Right lobe of liver (tissue), 6 donors: Measurements from ENCODE around the gene MAF. TPM values are rescaled to one million over a fixed set of nuclear protein-coding genes. Genes with fewer than 3 reads are reported as not detected.

Source experiments
- ATAC-seq, 4 donors: fragments of 200-7000 bp; cut with Tn5 transposase; one replicate each; pipeline ENCODE4 v1.9.1; 2020; ENCODE audit warnings: mild to moderate bottlenecking in 4 of 4, moderate library complexity in 4 of 4
- DNase-seq, 3 donors: peaks; one replicate each; pipeline ENCODE4 v3.0.0-alpha.2; 2020
- H3K27ac ChIP-seq, 3 donors: fragments of 200-600 bp; one replicate each; pipeline ENCODE4 v1.8.0; 2022
- H3K27me3 ChIP-seq, 2 donors: fragments of 200-600 bp; one replicate each; pipeline ENCODE4 v1.8.0; 2022
- H3K36me3 ChIP-seq, 4 donors: fragments of 200-600 bp; sonication (generic) in 1 of 4; one replicate each; pipeline versions ENCODE4 v1.5.1 to v1.8.0; 2017 to 2022; ENCODE audit warnings: control low read depth in 1 of 4
- H3K4me1 ChIP-seq, 4 donors: fragments of 200-600 bp; sonication (generic) in 1 of 4; one replicate each; pipeline versions ENCODE4 v1.5.1 to v1.8.0; 2017 to 2022; ENCODE audit warnings: control low read depth in 1 of 4
- H3K4me3 ChIP-seq, 3 donors: fragments of 200-600 bp; one replicate each; pipeline ENCODE4 v1.8.0; 2022
- H3K9me3 ChIP-seq, 4 donors: fragments of 200-600 bp; sonication (generic) in 1 of 4; one replicate each; pipeline versions ENCODE4 v1.5.1 to v1.8.0; 2017 to 2022; ENCODE audit warnings: control low read depth in 1 of 4
- POLR2A ChIP-seq: fragments of 450-650 bp; IDR thresholded peaks from one replicate; pipeline ENCODE4 v1.6.1; 2017; ENCODE audit warnings: antibody characterized with exemption, mild to moderate bottlenecking
- WGBS: methylation state at CpG from one replicate; pipeline ENCODE4 v1.1.6; 2018; ENCODE audit warnings: low coverage, low lambda C conversion rate; ENCODE audit not compliant: insufficient coverage; ENCODE audit errors: missing lambda C conversion rate; 5-methylcytosine and 5-hydroxymethylcytosine counted together
- intact Hi-C, 2 donors: fragments of 100-400 bp; cut with DNase I; formaldehyde crosslinking; loops; one replicate each; pipeline versions ENCODE4 v1.11.2 to v1.14.1; 2022
- total RNA-seq, 6 experiments: library from RNA; depleted of rRNA in 2 of 6; stranded (reverse); fragments of >200 nt in 2 of 6; fragmentation: NEBNext Ultra II Directional in 3 of 6; extraction: Animal tissue kit (Norgen Biotek cat#: 25700) in 3 of 6; gene quantifications; one replicate each; pipeline versions ENCODE4 v1.1.0 to v1.2.4, GENCODE V29; 2016 to 2023
- TF ChIP-seq, protein P1 (sequence below), 4 donors: fragments of 200-600 bp in 3 of 4; fragments of 450-650 bp in 1 of 4; IDR thresholded peaks; one replicate each; pipeline versions ENCODE4 v1.5.1 to v1.8.0; 2016 to 2022; ENCODE audit warnings: antibody characterized with exemption in 4 of 4, mild to moderate bottlenecking in 2 of 4
- donor health status: DM: no; HTN: yes; CAD: no.
- donor health status: DM: no; HTN: no; CAD: no.
- donor health status: DM: no; HTN: no; CAD: no.
- donor health status: DM: no; HTN: yes; CAD: no.
- donor health status: DM: no; HTN: yes; CAD: no.

The MAF gene
- total RNA-seq, 6 experiments from 2014 or later: 19.0 to 43.8 (median 27.7) TPM

DNA sequence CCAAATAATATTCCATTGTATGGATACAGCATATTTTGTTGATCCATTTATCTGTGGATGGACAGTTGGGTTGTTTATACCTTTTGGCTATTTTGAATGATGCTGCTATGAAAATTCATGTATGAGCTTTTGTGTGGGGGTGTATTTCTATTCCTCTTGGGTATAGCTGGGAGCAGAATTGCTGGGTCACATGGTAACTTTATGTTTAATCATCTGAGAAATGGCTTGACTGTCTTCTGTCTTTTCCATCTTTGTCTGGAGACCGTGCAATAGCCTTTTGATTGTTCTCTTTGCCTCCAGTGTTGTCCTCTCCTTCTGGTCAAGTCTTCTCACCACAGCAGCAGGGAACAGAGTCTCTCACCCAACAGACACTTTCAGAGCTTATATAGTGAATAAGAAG is 20.5 kb upstream of the MAF start:
- 88% methylated on average over 1 of the region's 1 CpG for WGBS
- Histone ChIP-seq H3K27ac (no peak overlapping the region), H3K36me3 (no peaks in the 10 kb centered on the region), H3K4me3 (no peak overlapping the region), H3K4me1 (no peaks in the 10 kb centered on the region), H3K9me3 (no peaks in the 10 kb centered on the region), H3K27me3 (no peaks in the 10 kb centered on the region)
- TF ChIP-seq, protein P1, sequence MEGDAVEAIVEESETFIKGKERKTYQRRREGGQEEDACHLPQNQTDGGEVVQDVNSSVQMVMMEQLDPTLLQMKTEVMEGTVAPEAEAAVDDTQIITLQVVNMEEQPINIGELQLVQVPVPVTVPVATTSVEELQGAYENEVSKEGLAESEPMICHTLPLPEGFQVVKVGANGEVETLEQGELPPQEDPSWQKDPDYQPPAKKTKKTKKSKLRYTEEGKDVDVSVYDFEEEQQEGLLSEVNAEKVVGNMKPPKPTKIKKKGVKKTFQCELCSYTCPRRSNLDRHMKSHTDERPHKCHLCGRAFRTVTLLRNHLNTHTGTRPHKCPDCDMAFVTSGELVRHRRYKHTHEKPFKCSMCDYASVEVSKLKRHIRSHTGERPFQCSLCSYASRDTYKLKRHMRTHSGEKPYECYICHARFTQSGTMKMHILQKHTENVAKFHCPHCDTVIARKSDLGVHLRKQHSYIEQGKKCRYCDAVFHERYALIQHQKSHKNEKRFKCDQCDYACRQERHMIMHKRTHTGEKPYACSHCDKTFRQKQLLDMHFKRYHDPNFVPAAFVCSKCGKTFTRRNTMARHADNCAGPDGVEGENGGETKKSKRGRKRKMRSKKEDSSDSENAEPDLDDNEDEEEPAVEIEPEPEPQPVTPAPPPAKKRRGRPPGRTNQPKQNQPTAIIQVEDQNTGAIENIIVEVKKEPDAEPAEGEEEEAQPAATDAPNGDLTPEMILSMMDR (IDR thresholded peaks at IDR 0.05): no peak
- no peak for TF ChIP-seq POLR2A
- intact Hi-C loops: no loop called here
- ATAC-seq: no peak
- no peak for DNase-seq

DNA sequence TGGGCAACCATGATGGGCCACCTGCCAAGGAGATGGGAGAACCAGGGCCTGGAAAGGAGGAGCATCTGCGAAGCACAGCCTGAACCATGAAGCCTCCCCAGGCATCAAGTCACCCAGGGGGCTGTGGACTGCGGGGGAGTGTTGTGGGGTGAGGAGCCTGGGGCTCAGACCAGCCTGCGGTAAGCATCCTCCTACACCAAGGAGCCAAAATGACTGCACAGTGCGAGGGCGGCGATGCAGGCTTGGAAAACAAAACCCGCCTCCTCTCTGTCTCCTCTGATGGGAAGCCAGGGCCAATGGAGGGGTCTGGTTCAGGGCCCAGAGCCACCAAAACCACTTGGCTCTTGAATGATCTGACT is 18.1 kb upstream of the MAF start:
- intact Hi-C loops: loop anchor here in 1 of 2 donors (10.0 kb wide), 1 partner anchor 56 kb away; no protein-coding TSS in a partner anchor
- Histone ChIP-seq H3K4me3 (no peak overlapping the region), H3K27me3 (no peaks in the 10 kb centered on the region), H3K9me3 (no peaks in the 10 kb centered on the region), H3K4me1 (no peaks in the 10 kb centered on the region), H3K36me3 (no peaks in the 10 kb centered on the region), H3K27ac (no peak overlapping the region)
- no peak for TF ChIP-seq POLR2A
- TF ChIP-seq, protein P1 (IDR thresholded peaks at IDR 0.05): no peak
- DNase-seq: no peak
- peak in 1 of 4 donors; percentile 23 for ATAC-seq
- 89% methylated on average over 3 of the region's 7 CpGs for WGBS

DNA sequence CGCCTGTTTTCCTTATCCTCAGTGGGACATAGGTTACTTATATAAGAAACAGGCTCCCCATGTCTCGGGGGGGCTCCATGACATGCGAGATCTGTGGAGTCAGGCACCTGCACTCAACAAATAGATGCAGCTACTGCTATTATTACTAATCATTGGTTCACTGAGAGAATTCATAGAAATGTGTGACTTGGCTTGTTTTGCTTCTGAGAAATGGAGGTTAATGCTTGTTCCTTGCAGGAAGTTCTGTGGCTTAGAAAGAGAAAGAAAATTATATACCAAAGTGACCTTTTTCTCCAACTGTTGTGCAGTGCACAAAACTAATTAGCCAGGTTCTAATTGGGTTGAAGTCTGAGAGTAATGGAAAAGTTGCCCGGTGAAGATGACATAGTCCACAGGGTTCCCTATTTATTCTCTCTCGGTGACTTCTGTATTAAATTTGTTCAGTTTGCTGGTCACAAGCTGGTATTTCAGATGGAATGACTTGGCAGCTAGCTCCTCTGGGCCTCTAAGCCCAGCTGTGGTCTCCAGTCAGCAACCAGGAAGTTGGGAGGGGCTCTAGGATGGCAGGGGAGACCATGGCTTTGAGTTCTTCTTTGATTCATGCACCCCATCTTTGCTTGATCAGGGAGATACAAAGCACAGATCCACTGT is 17.6 kb upstream of the MAF start:
- no peaks in the 10 kb centered on the region for H3K9me3 ChIP-seq
- intact Hi-C loops: loop anchor here in 1 of 2 donors (10.0 kb wide), 1 partner anchor 57 kb away; no protein-coding TSS in a partner anchor
- H3K27me3 ChIP-seq: no peaks in the 10 kb centered on the region
- DNase-seq (no peak), ATAC-seq (no peak)
- no peaks in the 10 kb centered on the region for H3K36me3 ChIP-seq
- WGBS: 58% methylated on average over 5 of the region's 5 CpGs
- H3K27ac ChIP-seq: no peak overlapping the region
- H3K4me3 ChIP-seq: no peak overlapping the region
- no peak for TF ChIP-seq POLR2A
- TF ChIP-seq, protein P1 (IDR thresholded peaks at IDR 0.05): no peak
- H3K4me1 ChIP-seq: no peaks in the 10 kb centered on the region

DNA sequence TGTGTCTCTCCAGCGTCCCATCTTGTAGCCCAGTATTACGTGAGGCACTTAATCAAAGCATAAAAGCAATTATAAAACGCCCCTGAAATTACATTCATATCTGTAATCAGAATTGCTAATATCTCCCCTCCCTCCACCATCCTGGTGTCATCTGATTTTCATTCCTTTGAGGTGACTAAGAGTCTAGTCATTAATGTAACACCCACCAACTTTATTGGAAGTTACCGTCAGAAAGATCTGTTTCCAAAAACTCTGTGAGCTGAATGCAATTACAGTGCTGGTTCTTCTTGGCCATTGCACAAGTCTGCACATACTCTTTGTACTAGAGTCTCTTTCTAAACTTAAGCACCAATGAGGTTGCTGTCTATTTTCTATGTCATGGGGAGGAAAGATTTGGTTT is 12.5 kb upstream of the MAF start:
- H3K4me1 ChIP-seq: no peaks in the 10 kb centered on the region
- WGBS: 85% methylated on average over 4 of the region's 4 CpGs
- no peak overlapping the region for H3K27ac ChIP-seq
- TF ChIP-seq POLR2A: no peak
- H3K4me3 ChIP-seq: no peak overlapping the region
- DNase-seq: no peak
- peak in 1 of 4 donors; percentile 35 for ATAC-seq
- H3K27me3 ChIP-seq: no peaks in the 10 kb centered on the region
- H3K9me3 ChIP-seq: no peaks in the 10 kb centered on the region
- no peaks in the 10 kb centered on the region for H3K36me3 ChIP-seq
- intact Hi-C loops: loop anchor here in 1 of 2 donors (10.0 kb wide), 1 partner anchor 62 kb away; no protein-coding TSS in a partner anchor

DNA sequence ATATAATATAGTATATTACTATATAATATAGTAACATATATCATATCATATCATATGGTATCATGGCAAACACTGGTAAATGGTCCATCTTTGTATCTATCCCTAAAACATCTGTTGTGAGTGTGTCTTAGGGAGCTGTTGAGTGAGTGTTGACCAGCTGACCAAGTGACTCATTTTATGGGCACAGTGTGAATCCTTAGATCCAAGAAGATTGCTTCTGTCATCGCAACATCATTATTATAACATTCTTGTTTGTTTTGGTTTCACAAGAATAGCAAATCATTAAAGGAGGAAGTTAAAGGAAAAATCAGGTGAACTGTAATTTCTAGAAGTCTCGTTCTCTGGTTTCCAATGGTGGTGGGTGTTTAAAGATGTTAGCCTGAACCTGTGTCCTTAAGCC is 11.7 kb upstream of the MAF start:
- Histone ChIP-seq H3K27ac (no peak overlapping the region), H3K27me3 (no peaks in the 10 kb centered on the region), H3K36me3 (no peaks in the 10 kb centered on the region), H3K4me1 (no peaks in the 10 kb centered on the region), H3K4me3 (no peak overlapping the region), H3K9me3 (no peaks in the 10 kb centered on the region)
- TF ChIP-seq, protein P1 (IDR thresholded peaks at IDR 0.05): no peak
- no peak for TF ChIP-seq POLR2A
- ATAC-seq (peak in 1 of 4 donors; percentile 66), DNase-seq (no peak)
- intact Hi-C loops: loop anchor here in 1 of 2 donors (10.0 kb wide), 1 partner anchor 63 kb away; no protein-coding TSS in a partner anchor
- WGBS: 41% methylated on average over 2 of the region's 2 CpGs
